SIG-M5 (cell line): ENCODE measurements around the gene PACC1.
A peak's percentile ranks its signal among the peaks of the same experiment; 100 is the strongest.

Experiments used
- DNase-seq: peaks from one replicate; lab custom pipeline; 2025; lab: John Stamatoyannopoulos, UW

PACC1 gene

DNA sequence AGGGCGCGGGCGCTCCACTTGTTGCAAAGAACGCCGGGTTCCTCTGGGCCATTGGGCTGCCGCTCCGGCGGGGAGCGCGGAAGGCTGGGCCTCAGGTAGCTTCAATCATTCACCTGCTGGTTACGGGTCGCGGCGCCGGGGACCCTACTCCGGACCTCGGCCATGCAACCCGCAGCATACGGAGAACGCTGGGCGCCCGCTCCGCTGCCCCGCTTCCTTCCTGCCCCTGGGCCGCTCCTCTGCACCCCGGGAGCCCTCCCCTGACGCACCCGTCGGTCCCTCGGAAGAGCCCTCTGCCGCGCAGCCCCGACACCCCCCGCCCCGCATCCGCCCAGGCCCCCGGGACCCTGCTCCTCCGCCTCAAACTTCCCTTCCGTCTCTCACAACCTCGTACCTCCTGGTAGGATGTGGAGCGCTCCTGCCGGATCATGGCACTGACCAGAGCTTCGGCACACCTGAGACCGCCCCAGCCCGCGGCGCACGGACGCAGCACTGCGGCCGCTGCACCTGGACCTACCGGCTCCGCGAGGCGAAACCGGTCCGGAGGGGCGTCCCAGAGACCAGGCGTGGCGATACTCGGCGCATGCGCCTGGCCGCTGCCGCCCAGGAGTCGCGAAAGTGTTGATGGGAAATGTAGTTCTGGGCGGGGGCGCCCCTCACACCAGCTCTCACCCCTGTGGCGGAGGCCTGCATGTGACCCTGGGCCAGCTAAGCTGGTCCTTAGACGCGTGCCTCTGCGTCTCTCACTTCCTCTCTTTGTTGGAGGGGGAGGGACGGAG lies at the start of gene PACC1:
PACC1 (minus strand) TSS at position 559 of the 779 bp plus-strand sequence; CDS start at position 430, 129 bp downstream.
- DNase-seq: peak; percentile 100

DNA sequence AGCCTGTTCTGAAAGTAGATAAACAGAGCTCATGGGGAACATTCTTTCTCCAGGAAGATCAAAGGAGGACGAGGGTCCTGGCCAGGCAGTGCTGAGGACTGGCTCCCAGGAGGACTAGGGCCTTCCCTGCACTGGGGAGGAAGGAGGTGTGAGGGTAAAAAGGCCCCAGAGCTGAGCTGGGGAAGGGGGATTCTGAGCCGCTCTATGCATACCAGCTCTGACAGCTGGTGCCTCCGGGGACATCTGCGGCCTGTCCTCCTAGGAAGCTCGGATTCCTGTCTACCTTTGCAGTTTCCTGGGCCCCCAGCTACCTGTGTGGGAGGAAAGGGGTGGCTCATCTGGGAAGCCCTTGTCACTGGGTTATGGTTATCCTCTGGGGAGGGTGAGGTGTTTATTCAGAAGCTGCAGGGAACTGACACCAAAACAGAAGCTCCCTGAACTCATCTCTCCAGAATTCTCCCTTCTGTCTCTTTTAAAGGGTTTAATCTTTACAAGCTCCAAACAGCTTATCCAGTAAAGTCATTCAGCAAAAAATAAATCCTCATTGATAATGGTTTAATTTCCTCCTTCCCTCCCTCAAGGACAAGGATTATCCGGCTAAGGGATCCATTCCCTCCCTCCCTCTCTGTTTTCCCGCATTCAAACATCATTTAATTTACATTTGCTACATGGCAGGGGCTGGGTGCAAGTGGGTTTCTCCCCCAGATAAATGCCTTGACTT lies 49.0 kb upstream of the PACC1 start:
- no peak for DNase-seq

DNA sequence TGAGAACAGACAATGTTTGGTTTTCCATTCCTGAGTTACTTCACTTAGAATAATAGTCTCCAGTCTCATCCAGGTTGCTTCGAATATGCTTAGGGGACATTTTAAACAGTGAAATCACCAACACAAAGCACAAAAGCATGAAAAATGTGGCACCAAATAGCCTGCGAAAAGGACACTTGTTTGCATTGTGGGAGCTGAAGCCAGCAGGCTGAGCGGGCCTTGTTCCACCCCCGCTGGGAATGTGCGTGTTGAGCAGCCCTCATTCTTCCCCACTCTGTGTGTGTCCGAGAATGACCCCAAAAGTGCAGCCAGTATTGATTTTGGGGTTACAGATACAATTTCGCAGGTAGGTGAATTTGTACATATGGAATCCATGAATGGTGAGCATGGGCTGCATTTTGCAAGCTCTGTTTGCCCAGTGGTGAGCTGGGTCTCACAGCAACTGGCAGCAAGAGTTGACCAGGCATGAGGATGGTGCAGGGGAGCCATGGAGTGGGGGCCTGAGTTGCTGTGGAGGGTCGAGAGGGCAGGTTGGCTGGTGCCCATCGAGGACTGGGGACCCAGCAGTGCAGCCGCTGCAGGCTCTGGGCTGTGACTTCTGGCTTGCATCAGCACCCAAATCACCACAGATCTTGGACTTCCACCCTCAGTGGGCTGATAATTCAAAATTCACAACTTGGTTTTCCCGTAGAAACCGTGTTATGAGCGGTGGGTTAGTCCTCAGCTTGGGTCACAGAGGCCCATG lies 47.4 kb upstream of the PACC1 start:
- DNase-seq: no peak

DNA sequence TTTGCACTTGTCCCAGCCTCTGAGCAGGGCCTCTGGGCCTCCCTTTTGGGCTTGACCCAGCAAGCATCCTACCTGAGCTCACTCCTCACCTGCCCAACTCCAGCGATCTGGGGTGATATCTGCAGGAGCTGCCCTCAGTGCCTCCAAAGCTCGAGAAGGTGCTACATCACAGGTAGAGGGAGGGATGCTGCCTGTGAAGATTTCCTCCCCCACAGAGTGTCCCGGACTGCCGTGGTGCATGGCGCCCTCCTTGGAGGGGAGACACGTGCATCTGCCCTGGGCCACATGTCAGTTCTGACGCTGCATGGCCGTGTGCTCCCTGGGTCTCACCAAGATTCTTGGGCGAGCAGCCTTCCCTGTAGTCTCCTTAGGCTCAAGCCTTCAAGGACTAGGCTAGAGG lies 45.7 kb upstream of the PACC1 start:
- DNase-seq: no peak

DNA sequence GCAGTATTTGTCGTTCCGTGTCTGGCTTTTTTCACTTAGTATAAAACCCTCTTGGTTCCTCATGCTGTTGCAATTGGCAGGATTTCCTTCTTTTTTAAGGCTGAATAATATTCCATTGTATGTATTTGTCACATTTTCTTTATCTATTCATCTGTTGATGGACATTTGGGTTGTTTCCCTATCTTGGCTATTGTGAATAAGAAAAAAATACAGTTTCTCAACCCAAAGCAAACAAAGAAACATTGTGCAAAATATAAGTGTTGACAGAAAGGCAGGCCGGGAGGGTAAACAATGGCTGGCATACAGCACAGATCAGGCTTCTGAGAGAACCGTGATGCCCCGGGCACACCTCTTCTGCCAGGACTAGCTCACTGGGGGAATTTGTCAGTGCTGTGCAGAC lies 45.0 kb upstream of the PACC1 start:
- no peak for DNase-seq

DNA sequence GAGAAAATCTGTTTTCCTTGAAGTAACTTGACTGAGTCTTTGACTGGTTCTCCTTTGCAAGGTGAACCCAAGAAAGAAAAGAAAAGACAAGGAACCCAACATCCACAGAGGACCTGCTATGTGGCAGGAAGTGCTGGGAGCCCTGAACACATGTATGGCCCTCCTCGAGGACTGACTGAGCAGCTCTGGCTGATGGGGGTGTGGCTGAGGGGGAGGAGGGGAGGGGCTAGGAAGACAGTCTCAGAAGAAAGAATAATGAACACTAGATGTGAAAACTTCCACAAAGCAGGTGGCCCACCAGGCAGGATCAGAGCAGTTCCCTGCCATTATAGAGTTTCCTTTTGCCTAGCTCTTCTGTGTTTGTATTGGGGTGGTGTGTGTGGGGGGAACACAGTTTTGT lies 44.1 kb upstream of the PACC1 start:
- DNase-seq: no peak

DNA sequence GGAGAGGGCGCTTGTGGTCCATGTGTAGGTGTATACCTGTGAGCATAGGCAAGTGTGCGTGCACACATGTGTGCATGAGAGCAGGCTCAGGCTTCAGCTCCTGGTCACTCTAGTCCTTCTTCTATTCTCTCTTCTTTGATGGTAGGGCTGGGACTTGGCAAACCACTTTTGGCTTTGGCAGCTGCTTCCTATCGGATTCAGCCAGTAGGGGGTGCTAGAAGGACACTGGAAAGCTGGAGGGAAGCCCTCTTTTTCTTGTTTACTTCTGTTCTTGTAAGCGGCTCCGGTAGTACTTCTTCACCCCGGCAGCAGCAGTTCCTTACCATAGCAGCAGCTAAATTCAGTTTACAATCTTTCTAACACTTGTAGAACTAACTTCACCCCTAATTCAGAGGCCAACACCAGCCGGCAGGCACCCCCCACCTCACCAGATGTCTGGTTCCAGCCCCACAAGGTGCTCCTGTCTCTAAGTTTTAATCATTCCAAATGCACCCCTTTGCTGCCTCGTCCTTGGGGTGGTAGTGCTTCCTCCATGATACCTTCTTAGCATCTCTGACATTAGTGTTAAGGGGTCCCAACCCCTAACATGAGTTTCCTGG lies 43.2 kb upstream of the PACC1 start:
- no peak for DNase-seq

DNA sequence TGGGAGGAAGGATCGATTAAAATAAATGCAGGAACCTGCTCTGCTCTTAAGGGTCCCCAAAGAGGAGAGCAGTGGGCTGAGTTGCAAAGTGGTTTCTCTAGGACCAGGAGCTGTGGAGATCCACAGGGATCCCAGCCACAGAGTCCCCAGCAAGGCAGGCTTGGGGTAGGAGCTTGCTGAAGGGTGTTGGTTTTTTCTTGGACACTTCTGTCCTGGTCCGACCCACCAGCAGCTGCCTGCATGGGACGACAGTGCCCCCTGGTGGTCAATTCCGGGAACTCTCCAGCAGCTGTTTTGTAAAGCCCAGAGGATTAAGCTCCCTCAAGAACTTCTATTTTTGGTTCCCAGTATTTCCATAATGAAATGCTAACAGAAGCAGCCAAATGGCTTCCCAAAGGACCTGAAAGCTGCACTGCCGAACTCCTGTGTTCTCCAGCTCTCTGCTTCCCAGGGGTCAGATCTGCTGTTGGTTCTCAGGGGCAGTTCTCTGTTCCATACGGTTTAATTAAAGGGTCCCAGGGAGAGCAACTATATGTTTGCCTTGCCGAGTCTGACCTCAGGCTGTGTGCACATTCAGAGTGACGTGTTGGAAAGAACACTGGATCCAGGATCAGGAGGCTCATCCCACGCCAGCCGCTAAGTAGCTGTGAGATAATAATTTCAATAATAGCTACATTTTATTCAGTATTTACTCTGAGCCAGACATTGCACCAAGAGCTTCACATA lies 41.3 kb upstream of the PACC1 start:
- no peak for DNase-seq

DNA sequence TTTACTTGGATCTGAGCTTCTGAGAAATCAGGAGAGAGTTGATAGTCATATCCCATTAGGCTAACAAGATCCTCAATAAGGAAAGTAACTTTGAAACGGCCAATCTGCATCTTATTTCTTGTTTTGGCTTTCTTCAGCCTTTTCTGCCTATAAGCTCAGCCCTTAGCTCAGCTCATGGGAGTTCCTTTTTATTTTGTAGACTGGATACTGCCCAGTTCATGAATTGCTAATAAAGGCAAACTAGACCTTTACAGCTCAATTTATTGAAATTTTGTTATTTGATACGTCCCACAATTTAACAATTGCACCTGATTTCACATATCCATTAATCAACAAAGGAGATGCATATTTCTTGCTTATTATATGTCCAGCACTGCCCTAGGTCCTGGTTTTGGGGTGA lies 40.7 kb upstream of the PACC1 start:
- no peak for DNase-seq

DNA sequence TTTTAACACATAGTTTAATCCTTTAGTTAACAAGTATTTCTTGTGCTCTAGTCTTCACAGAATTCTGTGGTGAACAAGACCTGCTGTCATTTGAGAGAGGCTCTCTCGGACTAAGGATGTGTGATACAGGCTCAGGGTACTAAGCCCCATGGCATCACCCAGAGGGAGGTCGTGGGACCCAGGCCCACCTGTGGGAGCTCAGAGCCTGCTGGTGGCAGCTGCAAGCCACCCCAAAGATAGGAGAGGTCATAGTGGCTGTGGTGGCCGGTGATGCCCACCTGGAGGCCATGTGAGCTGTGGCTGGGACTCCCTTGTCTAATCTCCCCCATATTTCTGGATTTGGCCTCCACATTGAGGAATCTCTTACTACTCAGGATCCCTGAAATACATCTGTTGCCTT lies 40.1 kb upstream of the PACC1 start:
- no peak for DNase-seq

DNA sequence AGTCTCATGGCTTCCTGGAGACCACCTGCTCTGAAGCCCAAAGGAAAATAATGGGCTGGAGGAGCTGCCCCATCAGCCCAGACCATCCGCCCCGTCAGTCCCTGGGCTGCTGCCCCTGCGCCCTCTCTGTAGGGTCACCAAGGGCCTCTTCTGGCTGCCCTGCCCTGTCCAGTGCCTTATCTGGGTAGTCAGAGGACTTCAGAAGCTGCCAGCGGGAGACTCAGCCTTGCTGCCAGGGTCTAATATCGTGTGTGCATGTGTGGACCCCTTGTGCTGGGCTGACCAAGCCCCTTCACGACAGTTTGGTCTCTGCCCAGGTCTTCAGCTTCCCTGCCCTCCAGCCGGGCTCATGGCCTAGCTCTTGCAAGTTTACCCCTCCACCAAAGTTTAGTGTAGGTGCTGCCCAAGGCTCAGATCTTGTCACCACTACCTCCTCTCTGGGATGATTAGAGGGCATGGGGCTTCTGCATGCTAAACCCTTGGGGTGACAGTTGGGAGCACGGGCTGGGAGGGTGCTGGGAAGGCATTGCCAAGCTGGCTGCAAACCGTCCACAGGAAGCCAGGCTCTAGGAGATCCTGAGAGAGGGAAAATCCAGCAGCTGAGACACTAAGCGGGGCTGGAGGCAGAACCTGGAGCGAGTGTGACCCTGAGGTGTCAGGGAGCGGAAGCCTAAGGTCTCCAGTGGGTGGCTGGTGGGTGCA lies 38.6 kb upstream of the PACC1 start:
- no peak for DNase-seq

DNA sequence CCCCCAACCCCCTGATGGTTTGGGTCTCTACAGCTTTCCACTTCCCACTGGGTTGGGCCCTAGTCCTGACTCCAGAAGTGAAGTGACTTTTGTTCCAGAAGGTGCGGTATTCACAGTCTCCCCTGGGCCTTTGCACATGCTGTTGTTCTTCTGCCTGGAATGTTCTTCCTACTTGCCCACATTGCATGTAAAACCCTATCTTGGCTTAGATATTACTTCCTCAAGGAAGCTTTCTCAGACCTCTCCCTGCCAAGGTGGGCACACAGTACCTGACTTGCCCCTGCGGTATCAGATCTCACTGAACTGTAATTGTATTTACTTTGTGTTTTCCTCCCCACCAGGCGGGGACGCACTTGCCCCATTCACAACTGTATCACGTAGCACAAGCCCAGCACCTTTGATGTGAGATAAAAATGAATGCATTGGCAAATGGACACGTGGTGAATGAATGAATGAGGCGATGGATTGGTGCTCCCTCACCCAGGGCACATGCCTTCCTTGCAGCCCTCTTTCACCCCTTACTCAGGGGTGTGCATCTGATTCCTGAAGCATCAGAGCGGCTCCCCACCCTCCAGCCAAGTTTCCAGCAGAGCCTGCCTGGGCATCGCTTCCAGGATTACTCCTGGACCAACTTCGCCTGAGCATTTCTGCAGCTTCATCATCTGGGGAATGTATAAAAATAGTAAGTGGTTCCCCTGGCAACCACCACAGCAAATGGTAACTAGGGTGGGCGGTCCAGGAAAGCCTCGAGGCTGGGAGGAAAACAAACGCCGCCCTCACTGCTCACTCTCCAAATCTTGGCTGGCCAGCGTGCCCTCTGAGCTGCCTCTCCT lies 37.9 kb upstream of the PACC1 start:
- no peak for DNase-seq

DNA sequence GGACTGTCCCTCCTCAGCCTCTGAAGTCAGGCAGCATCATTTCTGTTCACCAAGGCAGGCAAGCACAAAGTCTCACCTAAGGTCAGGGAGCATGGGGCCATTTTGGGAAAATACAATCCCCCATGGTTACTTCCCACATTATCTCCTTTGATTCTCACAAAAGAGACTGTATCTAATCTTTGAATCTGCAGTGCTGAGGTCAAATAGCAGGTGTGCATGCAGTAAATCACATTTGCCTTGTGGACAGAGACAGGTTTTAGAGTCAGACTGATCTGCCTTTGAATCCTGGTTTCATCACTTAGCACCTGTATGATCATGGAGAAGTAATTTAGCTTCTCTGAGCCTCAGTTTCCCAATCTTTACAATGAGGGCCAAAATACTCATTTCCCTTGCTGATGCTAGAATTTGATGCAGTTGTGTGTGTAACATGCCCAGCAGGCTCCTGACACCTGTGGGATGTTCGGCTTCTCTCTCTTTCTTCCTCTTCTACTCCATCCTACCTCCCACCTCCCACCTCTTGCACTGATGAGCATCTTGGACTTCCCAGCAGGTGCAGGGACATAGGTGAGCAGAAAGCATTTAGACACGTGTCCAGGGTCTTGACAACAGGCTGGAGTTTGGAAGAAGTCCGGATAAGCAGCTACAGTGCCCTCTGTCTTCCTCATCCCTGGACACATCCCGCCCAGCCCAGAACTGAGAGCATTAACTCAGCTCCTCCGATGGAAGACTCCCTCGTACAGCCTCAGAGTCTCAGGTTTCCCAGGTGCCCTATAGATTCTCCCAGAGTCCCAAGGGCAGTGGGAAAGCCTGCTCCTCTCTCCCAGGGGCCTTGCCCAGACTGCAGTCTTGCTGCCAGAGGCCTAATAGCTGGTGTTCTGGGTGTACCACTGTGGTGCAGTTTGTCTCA lies 37.0 kb upstream of the PACC1 start:
- no peak for DNase-seq

DNA sequence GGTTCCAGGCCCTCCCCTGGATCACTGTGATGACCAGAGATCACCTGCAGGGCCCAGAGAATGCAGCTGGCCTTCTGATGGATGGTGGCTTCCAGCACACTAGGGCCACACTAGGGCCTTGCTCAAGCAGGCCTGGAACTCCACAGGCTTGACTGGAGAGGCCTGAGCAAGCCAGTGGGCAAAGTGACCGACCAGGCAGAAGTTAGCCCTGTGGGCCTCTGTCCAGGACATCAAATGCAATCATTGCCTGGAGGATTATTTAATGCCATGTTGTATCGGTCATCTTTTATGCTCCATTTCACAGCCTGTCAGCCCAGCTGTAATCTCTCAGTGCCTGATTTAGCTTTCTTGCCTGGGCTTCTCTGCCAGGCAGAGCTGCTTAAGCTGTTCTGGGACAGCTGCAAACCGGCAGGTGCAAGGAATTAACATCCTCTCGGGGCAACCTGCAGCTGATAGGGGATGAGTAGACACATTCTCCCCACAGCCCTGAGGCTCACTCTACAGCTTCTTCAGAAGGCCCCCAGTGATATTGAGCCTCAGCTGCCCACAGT lies 35.7 kb upstream of the PACC1 start:
- no peak for DNase-seq

DNA sequence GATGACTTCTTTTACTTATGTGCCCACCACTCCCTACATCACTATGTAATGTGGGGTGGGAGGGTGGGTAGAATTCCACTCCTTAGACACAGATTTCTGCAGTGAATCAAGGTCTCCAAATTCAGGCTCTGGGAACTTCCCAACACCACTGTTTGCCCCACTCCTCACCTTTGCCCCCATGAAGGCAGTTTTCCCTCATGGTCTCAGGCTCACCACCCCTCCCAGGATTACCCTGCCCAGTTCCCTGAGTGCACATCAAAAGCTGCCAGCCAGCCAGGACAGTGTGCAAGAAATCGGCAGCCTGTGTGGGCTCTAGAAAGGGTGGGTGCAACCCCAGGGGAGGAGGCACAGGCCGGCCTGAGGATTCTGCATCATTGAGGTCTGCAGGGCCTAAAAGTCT lies 32.8 kb upstream of the PACC1 start:
- DNase-seq: no peak

DNA sequence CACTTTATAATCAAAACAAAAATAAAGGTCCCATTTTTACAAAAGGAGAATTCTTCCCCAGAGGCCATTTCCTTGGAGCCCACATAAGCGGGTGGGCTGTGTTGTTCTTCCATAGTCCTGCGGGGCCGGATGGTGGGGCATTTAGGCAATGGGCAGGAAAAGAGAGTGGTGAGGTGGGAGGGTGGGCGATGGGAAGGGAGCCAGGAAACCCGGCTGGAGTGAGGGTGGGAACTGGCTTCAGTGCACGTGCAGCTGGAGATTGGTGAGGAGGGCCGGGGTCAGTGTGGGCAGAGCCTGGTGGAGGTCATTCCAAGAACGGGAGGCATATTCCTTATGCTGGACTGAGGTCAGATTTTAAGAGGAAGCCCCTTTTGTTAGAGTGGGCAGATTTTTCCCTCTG lies 31.6 kb upstream of the PACC1 start:
- no peak for DNase-seq

DNA sequence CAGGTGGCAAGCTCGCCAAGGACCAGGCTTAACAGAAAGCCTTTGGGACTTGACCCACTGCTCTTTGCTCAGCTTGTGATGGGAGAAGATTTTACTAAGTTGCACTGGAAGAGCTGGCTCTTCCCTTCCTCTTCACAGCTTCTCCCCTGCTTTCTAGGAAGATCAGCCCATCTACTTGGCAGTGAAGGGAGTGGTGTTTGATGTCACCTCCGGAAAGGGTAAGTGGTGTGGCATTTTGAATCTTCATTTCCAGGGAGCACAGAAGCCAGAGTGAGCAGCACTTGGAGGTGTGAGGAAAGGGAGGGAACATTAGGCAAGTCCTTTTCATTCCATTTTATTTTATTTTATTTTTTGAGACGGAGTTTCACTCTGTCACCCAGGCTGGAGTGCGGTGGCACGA lies 27.7 kb upstream of the PACC1 start:
- DNase-seq: no peak

DNA sequence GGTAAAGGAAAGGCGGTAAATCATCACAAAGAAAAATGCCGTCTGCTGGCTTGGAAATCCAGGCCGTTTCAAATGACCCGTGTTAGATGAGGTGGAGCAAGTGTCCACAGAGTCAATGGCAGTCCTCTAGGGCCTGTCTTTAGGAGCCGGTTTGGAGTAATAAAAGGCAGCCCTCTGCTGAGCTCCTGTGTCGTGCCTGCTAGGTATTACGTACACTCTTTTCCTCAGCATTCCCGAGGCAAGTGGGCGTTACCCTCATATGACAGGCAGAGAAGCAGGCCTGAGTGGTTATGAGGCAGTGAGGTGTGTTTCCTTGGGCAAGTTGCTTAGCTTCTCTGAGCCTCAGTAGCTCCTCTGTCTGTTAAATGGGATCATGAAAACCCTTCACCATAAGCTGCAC lies 25.7 kb upstream of the PACC1 start:
- DNase-seq: no peak

DNA sequence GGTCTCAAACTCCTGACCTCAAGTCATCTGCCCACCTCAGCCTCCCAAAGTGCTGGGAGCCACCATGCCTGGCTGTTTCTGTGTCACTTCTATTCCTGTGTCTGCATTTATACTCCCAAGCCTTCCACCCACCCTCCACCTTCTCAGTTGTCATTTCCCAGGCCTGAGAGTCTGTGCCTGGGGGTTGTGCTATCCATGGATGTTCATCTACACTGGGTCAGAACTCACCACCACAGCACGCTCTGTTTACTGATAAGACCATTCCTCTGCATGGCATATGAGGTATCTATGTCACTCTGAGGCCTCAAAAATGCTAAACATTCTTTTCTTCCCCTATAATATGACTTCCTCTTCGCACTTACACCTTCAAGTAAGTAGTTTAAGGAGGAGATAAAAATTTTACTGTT lies 24.1 kb upstream of the PACC1 start:
- DNase-seq: no peak
